H1 (cell line): ENCODE measurements around the gene ARHGAP15. TPM values are rescaled to one million over a fixed set of nuclear protein-coding genes. Genes with fewer than 3 reads are reported as not detected.

ENCODE experiments used
- EZH2 ChIP-seq: fragments of 200-600 bp; sonication (generic); IDR thresholded peaks from 2 replicates; pipeline ENCODE4 v1.7.1; 2012; ENCODE audit warnings: low read depth, mild to moderate bottlenecking, moderate library complexity, low read length, inconsistent platforms; ENCODE audit not compliant: severe bottlenecking
- MAX ChIP-seq: IDR thresholded peaks from 2 replicates; pipeline ENCODE4 v1.6.1; 2012; ENCODE audit warnings: inconsistent platforms
- polyA plus RNA-seq, 7 experiments: library from polyadenylated mRNA; depleted of rRNA in 3 of 7; stranded (reverse) in 5 of 7; unstranded in 2 of 7; fragments of >200 nt in 5 of 7; fragments of 200-250 nt in 2 of 7; gene quantifications; 1 replicate in 5 of 7; 2 replicates in 1 of 7; 4 replicates in 1 of 7; pipeline versions ENCODE4 v1.2.1 to v1.2.3, GENCODE V29; 2011 to 2013; ENCODE audit warnings: missing spikeins in 2 of 7, mixed read lengths in 2 of 7
- total RNA-seq: library from RNA; stranded (reverse); fragmentation: NEBNext Ultra II Directional; extraction: Animal tissue kit (Norgen Biotek cat#: 25700); gene quantifications from 2 replicates; pipeline ENCODE4 v1.2.1, GENCODE V29; 2021

The ARHGAP15 gene
- total and polyA plus RNA-seq, 2 of the 8 experiments (the other 6 are each of a cell fraction or from before 2014, with no cell fraction given): not detected

GRCh38 chr2:143466391-143466790 is 337.2 kb downstream of the ARHGAP15 start (continued):
- TF ChIP-seq MAX (no peak), EZH2 (no peak)
